GM04503 (cell line): ENCODE measurements around the gene VPS51.

Experiments
- DNase-seq: peaks from one replicate; pipeline ENCODE4 v3.0.0-alpha.2; 2012; ENCODE audit warnings: low read depth

The VPS51 gene

DNA sequence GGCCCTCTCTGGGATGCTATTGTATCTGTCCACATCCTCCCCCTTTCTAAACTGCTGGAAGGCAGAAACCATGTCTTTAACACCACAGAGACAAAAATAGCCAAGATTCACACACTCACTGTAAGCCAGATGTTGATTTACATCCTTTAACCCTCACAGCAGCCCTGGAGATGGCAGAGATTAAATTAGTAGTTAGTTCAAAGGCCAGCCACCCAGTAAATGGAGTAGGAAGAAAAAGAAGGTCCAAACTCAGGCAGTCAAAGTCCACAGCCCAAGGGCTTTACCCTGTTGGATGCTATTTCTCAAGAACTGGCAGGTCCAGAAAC lies 23.6 kb downstream of the VPS51 start:
- DNase-seq, result no peak

DNA sequence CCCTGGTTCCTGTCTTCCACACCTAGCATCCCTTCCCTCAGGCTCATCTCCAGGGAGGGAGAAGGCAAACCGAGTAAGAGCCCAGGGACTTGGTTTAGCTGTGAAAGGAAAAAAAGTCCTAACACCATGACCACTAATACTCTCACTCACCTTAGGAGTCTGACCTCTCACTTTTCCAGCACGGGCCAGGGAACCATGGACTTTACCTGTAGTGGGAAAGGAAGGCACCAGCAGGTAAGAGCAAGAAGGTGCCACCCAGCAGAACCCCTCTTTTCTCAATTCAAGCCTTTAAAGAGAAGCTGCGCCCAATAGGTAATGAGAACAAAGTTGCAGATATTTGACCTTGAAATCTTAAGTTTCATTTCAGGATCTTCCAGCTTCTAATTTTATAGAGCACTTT lies 24.8 kb downstream of the VPS51 start:
- no peak for DNase-seq

DNA sequence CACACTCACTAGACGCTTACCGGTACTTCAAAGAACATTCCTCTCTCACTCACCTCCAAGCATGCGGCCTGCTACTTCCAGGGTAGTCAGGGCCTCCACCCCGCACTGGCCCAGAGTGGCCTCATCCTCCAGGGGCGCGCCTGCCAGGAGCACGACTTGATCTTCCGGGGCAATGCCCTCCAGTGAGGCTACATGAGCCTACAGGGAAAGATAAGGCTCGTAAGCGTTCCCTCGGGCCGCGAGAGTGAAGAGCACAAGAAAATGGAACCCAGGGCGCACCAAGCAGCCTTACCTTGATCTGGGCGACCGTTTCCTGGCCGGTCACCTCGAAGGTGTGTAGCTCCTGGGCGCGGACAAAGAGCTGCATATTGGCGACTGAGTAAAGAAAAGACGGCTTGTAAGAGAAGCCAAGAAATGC lies 25.4 kb downstream of the VPS51 start:
- no peak for DNase-seq

DNA sequence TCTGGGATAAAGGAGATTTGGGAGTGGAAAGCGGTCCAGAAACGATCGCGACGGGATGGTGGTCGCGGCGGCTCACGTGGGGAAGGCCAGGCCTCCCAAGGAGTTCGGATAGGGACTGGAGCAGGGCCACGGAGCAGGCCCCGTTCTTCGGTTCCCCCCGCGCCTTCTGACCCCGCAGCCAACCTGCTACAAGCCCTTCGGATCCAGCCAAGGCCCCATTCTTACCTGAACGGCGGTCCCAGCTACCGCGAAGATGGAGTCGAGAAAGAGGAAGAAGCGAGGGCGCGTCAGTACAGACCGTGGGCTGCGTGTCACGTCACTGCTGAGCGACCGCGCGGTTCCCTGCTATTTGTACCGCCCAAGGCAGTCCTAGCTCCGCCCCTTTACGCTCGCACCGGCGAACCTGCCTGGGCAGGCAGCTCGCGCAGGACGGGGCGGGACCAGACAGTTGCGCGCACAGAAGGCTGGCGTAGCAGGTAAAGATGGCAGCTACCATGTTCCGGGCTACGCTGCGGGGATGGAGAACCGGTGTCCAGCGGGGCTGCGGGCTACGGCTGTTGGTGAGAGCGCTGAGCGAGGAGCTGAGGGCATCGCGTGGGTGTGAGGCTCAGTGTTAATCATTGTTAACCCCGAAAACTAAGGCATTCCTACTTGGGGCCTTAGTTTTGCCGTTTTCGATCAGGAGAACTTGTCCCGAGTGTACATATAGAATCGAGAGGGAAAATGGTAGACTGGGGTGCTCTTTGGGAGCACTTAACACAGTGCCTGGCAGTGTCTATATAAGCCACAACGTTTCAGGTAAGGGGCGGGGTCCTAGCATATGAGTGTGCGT lies 26.1 kb downstream of the VPS51 start, which contains the start of the genes FAU and MRPL49:
Gene FAU (minus strand): TSS at position 270 of the 832 bp plus-strand sequence. CDS start 321 bp downstream, outside the sequence.
Gene MRPL49 (plus strand): TSS at position 457 of the 832 bp plus-strand sequence. CDS start 26 bp downstream, at position 483.
- DNase-seq, result peak; percentile 73

DNA sequence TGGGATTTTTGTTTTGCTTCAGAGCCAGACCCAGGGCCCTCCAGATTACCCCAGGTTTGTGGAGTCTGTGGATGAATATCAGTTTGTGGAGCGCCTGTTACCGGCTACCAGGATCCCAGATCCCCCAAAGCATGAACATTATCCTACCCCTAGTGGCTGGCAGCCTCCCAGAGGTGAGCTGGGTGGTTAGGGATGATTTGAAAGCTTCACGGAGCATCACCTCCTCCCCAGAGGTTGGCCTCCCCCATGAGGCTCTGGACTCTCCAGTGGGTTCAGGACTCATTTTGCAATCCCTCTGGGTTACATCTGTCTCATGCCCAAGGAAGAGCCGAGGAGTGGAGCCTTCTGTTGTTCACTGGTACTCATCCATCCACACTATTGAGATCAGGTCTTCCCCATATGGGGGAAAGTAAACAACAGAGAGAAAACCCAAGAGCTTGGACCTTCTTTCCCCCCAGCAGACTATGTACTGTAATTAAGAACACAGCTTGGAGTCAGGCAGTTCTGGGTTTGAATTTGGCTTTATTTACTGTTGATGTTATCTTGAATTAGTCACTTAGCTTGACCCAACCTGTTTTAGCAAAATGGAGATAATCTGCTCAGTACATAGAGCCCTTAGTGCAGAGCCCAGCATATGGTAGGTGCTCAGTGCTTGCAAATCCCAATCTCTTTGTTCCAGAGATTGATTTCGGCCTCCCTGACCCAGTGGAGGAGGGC lies 28.6 kb downstream of the VPS51 start:
- DNase-seq, result no peak

DNA sequence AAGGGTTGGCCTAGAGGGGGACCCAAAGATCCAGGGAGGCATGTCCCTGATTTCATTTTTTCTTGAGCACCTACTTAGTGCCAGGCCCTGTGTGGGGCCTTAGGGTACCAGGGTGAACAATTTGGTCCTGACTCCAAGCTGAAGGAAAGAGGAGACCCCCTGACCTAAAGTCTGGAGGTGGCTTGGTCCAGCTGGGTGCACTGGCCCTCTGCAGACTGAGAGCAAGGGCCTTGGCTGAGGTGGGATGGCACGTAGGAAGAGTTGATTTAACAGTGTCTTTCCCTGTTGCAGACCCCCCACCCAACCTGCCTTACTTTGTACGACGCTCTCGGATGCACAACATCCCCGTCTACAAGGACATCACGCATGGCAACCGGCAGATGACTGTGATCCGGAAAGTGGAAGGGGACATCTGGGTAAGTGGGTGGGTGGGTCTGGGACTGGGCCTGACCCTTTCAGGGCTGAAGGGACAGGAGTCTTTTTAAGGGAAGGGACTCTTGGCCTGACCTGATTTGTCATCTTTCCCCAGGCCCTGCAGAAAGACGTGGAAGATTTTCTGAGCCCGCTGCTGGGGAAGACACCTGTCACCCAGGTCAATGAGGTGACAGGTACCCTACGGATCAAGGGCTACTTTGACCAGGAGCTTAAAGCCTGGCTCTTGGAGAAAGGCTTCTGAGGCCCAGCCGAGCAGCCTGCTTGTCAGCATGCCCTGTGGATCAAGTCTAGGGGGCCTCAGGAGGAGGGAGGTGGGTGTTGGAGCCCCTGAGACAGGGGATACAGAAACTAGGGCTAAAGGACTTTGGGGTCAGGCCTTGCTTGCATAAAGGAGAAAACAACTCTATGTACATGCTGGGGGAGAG lies 29.4 kb downstream of the VPS51 start:
- DNase-seq, result no peak

DNA sequence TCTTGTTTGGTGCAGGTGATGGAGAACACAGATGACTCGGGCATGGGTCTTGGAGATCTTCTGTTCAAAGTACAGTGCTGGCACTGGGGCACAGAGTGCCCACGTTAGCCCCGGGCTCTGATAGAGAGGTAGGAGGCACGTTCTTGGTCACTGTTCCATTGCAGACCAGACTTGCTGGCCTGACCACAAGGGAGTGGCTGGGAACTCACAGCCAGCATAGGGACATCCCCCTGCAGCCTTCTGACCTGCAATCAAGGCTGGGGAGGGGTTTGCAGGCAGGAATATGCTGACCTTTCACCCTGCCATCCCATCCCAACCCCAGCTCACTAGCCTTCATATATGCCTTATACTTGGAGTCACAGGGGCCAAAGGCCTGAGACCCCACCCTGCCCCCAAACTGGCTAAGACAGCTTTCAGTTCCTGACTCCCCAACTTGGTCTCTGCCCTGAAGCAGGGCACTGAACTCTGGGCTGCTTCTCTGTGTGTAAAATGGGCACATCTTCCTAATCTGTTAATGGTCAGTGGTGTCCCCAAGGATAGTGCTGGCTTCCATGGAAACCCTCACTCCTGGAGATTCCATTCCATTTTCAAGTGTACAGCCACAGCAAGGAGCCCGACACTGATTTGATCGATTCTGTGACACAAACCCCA lies 30.7 kb downstream of the VPS51 start:
- DNase-seq, result no peak

DNA sequence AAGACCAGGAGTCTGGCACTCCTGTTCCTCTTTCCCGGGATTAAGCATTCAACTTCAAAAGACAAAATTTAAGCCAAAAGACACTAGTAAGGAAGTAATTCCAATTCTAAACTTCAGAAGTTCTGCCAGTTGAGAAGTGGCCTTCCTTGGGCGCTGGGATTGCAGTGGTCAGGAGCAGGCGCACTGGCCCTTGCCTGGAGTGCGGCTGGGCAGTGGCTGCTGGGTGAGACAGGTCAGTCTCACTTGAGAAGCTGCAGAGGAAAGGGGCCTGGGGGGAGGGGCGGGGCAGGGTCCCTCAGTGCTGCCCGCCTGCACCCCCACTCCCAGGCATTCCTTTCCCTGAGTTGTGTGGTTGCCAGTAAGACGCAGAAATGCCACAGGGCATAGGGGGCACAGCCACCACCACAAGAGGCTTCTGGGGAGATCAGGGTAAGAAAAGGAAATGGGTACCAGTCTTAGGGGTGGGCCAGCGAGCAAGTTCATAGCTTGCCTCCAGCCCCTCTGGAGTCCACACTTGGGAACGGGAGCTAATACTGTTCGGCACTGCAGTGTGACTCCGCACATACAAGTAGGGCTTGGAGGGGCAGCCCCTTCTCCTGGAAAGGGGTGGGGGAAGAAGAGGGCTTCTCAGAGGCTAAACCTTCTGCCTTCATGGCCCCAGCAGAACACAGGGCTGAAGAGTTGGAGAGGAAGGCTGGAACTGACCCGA lies 31.6 kb downstream of the VPS51 start:
- no peak for DNase-seq

DNA sequence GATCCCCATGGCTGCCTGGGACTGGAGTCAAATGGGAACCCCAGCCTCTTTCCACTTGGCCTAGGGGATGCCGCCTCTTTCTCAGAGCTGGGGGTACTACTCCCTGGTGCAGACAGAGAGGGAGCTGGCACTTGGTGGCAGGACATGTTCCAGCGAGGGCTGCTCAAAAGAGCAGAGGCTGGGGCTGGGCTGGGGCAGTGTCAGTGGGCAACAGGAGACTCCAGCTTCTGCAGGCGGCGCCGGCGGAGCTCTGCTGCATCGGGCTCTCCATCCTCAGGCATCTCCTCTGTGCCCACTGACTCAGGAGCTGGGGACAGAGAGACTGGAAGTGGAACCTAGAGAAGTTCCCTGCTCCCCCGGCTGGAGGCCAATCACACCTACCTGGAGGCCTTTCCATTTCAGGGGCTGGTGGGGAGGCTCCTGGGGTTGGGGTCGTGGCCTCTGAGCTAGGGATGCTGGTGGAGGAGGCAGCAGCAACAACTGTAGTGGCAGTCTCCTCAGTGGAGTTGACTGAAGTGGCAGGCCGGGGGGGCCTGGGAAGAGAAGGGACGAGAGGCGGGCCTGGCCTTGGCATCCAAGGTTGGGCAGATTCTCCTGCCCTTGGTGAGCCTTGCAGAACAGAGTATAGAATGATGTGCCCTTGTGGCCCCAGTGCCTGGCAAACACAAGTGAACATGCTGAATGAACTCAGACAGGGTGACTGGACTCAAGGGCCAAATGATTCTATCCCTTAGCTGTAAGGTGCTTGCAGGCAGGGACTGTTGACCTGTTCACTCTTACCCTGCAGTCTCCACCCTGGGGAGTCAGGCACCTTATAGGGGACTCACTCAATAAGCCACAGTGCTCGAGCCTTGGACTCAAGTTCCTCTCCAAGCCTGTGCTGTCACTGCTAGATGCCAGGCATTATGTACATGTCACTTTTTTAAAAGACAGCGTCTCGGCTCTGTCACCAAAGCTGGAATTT lies 32.5 kb downstream of the VPS51 start:
- no peak for DNase-seq

DNA sequence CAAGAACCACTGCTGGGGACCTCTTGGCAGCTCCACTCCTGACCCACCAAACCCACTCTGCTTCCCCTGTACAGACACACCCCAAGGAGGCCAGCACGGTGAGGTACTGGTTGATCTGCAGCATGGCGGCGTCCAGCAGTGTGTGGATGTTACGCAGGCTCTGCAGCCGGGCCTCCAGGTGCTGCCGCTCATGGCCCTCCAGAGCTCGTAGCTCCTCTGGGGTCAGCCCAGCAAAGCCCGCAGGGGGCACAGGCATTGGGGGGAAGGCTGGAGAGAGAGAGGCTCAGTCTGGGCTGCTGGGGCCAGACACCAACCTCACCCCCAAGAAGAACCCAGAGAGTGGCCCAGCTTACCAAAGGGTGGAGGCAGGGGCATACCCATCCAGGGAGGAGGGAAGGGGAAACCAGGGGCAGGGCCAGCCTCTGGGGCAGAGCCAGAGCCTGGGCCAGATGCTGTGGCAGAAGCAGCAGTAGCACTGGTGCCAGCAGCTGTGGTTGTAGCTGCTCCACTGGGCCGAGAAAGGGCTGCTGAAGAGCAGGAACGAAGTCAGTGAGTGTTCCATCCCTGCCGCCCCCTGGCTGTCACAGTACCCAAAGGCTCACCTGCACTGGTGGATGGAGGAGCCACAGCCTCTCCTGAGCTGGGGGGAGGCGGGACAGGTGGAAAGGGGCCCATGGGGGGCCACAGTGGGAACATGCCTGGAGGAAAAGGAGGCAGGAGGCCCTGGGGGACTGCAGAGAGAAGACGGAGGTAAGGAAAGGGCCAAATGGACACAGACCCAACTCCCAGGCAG lies 33.8 kb downstream of the VPS51 start:
- no peak for DNase-seq

DNA sequence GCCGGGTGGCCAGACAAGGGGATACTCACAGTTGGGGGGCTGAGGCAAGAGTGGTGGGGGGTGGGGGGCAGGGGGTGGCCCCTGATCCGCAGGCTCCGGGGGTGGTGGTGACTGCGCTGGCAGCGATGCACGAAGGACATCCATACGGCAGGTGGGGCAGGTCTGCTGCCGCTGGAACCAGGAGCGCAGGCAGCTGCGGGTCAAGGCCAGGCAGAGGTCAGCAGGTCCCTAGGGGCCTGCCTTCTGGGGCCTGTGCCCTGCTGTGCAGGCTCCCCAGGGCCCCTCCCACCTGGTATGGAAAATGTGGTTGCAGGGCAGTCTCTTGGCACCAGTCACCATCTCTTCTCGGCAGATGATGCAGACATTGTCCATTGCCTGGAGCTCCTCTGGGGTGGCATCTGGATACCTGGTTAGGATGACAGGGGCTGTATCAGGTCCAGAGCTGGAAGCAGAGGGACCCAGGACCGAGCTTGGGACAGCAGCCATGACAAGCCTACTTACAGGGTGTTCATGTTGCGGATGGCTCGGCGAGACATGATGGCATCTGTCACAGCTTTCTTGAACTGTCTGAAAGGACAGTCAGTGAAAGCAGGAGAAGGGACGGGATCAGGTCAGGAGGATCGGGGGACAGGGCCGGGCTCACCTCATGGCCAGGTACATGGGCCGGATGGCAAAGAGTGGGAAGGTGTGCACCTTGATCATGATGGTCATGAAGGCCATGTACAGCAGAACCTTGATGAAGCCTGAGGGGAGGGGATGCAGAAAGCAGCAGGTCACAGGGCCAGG lies 34.8 kb downstream of the VPS51 start:
- DNase-seq, result no peak

DNA sequence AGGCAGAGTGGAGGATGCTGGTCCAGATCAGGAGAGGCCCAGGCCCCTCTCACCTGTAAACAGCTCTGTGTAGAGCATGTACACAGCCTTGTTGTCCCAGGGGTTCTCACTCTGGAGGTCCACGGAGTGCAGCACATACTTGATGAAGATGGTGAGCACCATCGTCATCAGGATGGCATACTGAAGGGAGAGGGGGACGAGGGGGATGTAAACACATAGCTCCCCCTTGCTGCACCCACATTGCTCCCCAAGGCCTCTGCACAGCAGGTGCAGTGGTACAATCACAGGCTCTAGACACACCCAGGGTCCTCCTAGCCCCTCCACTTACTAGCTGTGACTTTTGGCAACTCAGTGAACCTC lies 35.4 kb downstream of the VPS51 start:
- DNase-seq, result no peak

DNA sequence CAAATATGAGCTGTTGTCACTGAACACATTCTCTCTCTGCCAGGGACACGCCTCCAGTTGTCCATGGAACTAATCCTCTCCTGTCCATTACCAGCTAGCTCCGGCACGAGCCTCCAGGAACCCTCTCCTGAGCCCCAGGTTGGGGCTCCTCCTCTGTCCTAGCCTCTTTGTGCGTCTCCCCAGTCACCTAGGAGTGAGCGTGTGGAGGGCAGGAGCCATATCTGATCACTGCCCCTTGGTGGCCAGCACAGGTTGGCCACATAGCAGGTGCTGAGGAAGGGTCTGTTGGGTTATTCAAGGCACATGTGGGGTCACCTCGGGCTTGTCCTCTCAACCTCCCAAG lies 35.9 kb downstream of the VPS51 start:
- DNase-seq, result no peak

DNA sequence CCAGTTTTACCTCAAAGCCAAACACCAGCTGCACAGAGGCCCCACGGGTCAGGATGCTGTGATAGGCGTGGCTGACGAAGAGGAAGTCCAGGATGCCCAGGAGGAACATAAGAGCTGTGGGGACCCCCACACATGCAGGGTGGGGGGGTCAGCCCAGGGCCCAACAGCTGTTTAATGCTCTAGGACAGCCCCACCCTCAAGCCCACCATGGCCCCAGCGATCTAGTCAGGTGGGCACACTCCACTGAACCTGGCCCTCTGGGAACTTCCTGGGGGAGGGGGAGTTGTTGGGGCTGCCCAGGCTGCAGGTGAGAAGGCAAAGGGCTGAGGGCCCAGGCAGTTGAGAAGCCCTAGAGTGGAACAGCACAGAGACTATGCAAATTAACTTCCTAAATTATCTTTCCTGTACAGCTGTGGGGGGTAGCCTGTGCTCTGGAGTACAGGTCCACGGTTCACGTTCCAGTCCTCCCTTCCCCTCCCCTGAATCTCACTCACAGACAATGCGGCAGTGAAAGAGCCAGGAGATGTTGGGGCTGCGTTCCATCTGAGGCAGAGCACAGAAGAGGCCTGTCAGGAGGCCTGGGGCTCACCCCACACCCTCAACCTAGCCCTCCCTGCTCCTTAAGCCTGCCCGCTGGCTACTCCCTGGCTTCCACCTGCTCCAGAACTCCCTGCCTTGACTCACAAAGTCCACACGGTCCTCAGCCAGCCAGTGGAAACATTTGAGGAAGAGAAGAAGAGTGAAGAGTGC lies 36.4 kb downstream of the VPS51 start:
- DNase-seq, result no peak

DNA sequence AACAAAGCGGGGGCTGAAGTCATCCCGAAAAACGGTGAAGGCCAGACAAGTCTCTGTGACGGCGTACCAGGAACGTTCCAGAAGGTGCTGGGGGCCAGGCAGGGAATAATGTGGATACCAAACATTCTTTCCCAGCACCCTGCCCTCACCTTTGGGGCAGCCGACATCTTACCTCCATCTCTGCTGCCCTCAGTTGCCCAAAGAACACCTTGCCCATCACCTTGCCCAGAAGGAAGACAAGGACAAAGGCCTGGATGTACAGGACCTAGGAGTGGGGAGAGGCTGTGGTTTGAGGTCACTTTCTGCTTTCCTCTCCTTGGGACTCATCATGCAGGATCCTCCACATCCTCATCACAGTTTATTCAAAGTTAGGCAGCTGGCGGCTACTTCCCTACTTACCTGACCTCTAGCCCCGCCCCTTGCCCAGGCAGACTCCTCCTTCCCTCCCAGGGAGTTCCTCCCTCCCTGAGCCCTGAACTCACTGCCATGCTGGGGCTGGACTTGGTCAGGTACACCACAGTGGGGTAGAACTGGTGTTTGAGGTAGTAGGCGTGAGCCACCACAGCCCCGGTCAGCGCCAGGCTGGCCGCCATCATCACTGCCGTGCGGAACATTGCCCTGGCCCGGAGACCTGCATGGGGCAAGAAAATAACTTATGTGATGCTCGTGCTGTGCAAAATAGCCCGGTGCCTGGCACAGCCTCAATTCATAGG lies 37.1 kb downstream of the VPS51 start:
- no peak for DNase-seq

DNA sequence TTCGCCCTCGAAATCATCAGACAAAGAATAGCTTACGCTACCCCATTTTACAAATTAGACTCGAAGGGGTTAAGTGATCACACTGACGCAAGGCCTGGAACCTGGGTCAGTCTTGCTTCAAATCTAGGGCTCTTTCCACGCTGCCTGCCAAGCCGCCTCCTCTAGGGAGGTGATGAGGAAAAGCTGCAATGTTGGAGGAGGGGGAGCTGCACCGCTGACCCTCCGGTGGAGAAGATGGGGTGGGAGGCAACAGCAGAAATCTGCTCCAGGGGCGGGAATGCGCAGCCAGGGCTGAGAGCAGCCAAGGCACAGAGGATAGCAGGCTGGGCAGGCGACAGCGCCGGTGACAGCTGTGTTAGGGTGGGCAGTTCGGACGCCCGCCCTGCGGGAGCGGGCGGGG lies 37.7 kb downstream of the VPS51 start:
- DNase-seq, result no peak

DNA sequence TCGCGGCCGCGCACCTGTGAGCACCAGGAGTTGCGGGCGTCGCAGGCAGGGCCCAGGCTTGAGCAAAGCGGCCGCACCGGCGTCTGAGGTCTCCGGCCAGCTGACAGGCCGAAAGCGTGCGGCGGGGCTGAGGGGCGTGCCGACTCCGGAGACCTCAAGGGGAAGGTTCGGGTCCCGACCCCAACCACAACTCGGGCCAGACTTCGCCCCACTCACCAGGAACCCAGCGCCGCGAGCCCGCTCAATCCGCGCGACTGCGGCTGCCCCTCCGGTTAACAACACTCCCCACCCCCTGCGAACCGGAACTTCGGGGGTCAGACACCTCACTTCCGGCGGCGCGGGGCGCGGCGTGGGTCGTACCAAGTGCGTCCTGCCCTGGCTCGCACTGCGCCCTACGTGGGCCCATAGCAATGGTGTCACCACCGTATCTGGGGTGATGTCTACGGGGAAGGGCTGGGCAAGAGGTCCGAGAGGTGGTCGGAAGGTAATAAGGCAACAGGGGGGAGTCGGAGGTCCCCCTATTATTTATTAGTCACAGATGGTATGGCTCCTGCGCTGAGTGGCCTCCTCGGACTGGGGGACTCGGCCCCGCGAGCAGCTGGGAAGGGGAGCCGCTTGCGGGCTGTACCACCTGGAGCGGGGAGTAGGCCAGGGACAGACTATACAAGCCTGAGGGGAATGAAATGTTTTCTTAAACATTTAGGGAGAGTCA lies 38.4 kb downstream of the VPS51 start, which contains the start of gene SYVN1:
Gene SYVN1 (minus strand): TSS at position 280 of the 712 bp plus-strand sequence. CDS start 918 bp downstream, outside the sequence.
- DNase-seq, result peak; percentile 66
